Measurements from ENCODE around the gene PACSIN1.
A peak's percentile ranks its signal among the peaks of the same experiment; 100 is the strongest.
"Not testable (repeated sequence)": the region's sequence is repeated elsewhere in the genome, so short reads cannot be mapped to it uniquely, and the experiment has no call there.

The PACSIN1 gene

DNA sequence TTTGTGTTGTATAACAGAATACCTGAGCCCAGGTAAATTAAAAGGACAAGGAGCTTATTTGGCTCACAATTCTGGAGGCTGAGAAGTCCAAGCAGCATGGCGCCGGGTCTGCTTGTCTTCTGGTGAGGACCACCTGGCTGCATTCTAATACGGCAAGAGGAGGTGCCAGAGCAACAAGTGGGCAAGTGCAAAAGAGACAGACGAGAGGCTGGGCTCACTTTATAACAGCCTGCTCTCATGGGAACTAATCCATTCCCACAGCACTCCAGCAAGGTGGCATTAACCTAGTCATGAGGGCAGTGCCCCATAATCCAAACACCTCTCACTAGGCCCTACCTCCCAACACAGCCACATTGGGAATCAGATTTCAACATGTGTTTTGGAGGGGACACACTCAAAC, 12.9 kb downstream of the PACSIN1 start:
- Histone ChIP-seq H3K9me3 (replicated peaks; ENCODE audit: insufficient read depth, low read length) (no peaks in the 10 kb centered on the region), H3K9me2 (replicated peaks; ENCODE audit: insufficient read depth, low read length) (no peaks in the 10 kb centered on the region), H3K4me2 (ENCODE audit: low read depth, low read length) (no peak overlapping the region), H3K27me3 (replicated peaks; ENCODE audit: insufficient read depth, low read length) (no peaks in the 10 kb centered on the region), H3K27ac (ENCODE audit: low read length) (no peak overlapping the region), H3K4me1 (ENCODE audit: low read length) (peaks cover under 1% of the 10 kb centered on the region), H3K36me3 (replicated peaks; ENCODE audit: insufficient read depth, low read length) (no peaks in the 10 kb centered on the region), H3F3A (ENCODE audit: insufficient read depth, low read length) (no peaks in the 10 kb centered on the region), H3K79me2 (ENCODE audit: low read length) (no peaks in the 10 kb centered on the region), H4K20me1 (ENCODE audit: insufficient read depth, low read length) (no peaks in the 10 kb centered on the region), H3K4me3 (ENCODE audit: low read length) (no peak overlapping the region), H2AFZ (ENCODE audit: low read length) (no peak overlapping the region), H3K9ac (ENCODE audit: low read length) (no peak overlapping the region)
- no peak for TF ChIP-seq CTCF (IDR thresholded peaks at IDR 0.05; ENCODE audit: low read length)
- no peak for TF ChIP-seq EZH2phosphoT487 (IDR thresholded peaks at IDR 0.05; ENCODE audit: low read length)
- TF ChIP-seq EZH2 (optimal IDR thresholded peaks at IDR 0.05; ENCODE audit: low read depth, low read length) = no peak
- no peak for DNase-seq

DNA sequence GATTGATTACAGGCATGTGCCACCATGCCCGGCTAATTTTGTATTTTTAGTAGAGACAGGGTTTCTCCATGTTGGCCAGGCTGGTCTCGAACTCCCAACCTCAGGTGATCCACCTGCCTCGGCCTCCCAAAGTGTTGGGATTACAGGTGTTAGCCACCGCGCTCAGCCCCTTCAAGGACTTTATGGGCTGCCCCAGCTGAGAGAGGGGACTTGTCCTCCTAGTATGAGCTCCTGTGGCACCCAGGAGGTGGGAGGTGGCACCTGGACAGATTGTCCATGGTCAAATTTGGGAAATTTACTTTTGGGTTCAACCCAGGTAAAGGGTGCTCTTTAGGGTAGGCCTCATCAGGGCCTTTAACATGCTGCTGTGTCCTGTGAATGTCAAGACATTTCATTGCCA, 17.9 kb downstream of the PACSIN1 start:
- not testable (repeated sequence) for H3F3A ChIP-seq (ENCODE audit: insufficient read depth, low read length); H3K27me3 ChIP-seq (replicated peaks; ENCODE audit: insufficient read depth, low read length); H4K20me1 ChIP-seq (ENCODE audit: insufficient read depth, low read length); H3K36me3 ChIP-seq (replicated peaks; ENCODE audit: insufficient read depth, low read length); H3K9ac ChIP-seq (ENCODE audit: low read length); H3K9me3 ChIP-seq (replicated peaks; ENCODE audit: insufficient read depth, low read length); H3K9me2 ChIP-seq (replicated peaks; ENCODE audit: insufficient read depth, low read length); H3K4me3 ChIP-seq (ENCODE audit: low read length); DNase-seq
- Histone ChIP-seq H3K4me2 (ENCODE audit: low read depth, low read length) (peak overlapping the region; percentile 83; the same call in 1 of the 2 replicates), H2AFZ (ENCODE audit: low read length) (peak overlapping the region; percentile 68), H3K79me2 (ENCODE audit: low read length) (peaks cover 11% of the 10 kb centered on the region), H3K27ac (ENCODE audit: low read length) (peak overlapping the region; percentile 40; the same call in 1 of the 2 replicates), H3K4me1 (ENCODE audit: low read length) (peaks cover 13% of the 10 kb centered on the region)

GRCh38 chr6:34484391-34484790, 18.5 kb downstream of the PACSIN1 start:
- H3K9me3 ChIP-seq (replicated peaks; ENCODE audit: insufficient read depth, low read length) = no peaks in the 10 kb centered on the region
- peak overlapping the region; percentile 83 for H3K4me2 ChIP-seq (ENCODE audit: low read depth, low read length)

More at GRCh38 chr6:34484391-34484790, 18.5 kb downstream of the PACSIN1 start:
- no peaks in the 10 kb centered on the region for H3K36me3 ChIP-seq (replicated peaks; ENCODE audit: insufficient read depth, low read length)
- peak overlapping the region; percentile 68 for H2AFZ ChIP-seq (ENCODE audit: low read length)
- no peak for DNase-seq
- peak overlapping the region; percentile 40; the same call in 1 of the 2 replicates for H3K27ac ChIP-seq (ENCODE audit: low read length)
- TF ChIP-seq CTCF (IDR thresholded peaks at IDR 0.05; ENCODE audit: low read length) (no peak), EZH2phosphoT487 (IDR thresholded peaks at IDR 0.05; ENCODE audit: low read length) (no peak), EZH2 (optimal IDR thresholded peaks at IDR 0.05; ENCODE audit: low read depth, low read length) (no peak)
- peak overlapping the region; percentile 59; the same call in 1 of the 2 replicates for H3K4me3 ChIP-seq (ENCODE audit: low read length)
- H3K27me3 ChIP-seq (replicated peaks; ENCODE audit: insufficient read depth, low read length) = no peaks in the 10 kb centered on the region
- no peak overlapping the region; the same call in 1 of the 2 replicates for H3K9ac ChIP-seq (ENCODE audit: low read length)
- H3K4me1 ChIP-seq (ENCODE audit: low read length) = peaks cover 13% of the 10 kb centered on the region
- peaks cover 11% of the 10 kb centered on the region for H3K79me2 ChIP-seq (ENCODE audit: low read length)
- peaks cover 7% of the 10 kb centered on the region; the same call in 1 of the 2 replicates for H3F3A ChIP-seq (ENCODE audit: insufficient read depth, low read length)
- H4K20me1 ChIP-seq (ENCODE audit: insufficient read depth, low read length) = no peaks in the 10 kb centered on the region
- H3K9me2 ChIP-seq (replicated peaks; ENCODE audit: insufficient read depth, low read length) = no peaks in the 10 kb centered on the region
